Astrocyte of the spinal cord (primary cell): ENCODE data around the gene SLC22A14.

Experiments
- DNase-seq: peaks from one replicate; pipeline ENCODE4 v3.0.0; 2011; ENCODE audit warnings: low read depth, low spot score
- H3K4me3 ChIP-seq: 2 replicates; pipeline ENCODE4 v1.5.1; 2011; ENCODE audit warnings: low read depth, mild to moderate bottlenecking, low read length, moderate library complexity
- in situ Hi-C: cut with HindIII; loops from 2 replicates; pipeline ENCODE4 v1.10.0; 2017; ENCODE audit warnings: low sequenced_read_pairs
- TF ChIP-seq, protein P1 (sequence below): IDR thresholded peaks from 2 replicates; pipeline ENCODE4 v1.5.1; 2012; ENCODE audit warnings: low read depth, mild to moderate bottlenecking, low read length, inconsistent platforms

Gene SLC22A14

DNA sequence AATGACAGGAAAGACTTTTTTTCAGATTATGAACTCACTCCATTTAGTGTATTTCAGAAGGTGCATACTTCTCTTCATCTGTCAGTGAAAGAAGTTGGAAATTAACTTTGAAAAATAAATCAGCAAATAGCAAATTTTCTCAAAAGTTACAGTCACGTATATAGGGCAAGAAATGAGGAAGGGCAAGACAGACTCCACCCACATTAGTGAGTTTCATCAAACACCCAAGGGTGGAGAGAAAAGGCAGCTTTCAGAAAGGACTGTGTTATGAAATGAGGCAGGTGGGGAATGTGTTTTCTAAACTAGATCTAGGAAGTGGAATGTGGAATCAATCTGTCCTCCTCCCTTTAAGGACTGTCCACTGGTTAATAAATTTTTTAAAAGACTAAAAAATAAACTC is 13.6 kb upstream of the SLC22A14 start:
- in situ Hi-C loops = no loop called here
- H3K4me3 ChIP-seq = no peak overlapping the region
- no peak for DNase-seq
- TF ChIP-seq, protein P1, sequence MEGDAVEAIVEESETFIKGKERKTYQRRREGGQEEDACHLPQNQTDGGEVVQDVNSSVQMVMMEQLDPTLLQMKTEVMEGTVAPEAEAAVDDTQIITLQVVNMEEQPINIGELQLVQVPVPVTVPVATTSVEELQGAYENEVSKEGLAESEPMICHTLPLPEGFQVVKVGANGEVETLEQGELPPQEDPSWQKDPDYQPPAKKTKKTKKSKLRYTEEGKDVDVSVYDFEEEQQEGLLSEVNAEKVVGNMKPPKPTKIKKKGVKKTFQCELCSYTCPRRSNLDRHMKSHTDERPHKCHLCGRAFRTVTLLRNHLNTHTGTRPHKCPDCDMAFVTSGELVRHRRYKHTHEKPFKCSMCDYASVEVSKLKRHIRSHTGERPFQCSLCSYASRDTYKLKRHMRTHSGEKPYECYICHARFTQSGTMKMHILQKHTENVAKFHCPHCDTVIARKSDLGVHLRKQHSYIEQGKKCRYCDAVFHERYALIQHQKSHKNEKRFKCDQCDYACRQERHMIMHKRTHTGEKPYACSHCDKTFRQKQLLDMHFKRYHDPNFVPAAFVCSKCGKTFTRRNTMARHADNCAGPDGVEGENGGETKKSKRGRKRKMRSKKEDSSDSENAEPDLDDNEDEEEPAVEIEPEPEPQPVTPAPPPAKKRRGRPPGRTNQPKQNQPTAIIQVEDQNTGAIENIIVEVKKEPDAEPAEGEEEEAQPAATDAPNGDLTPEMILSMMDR = no peak

DNA sequence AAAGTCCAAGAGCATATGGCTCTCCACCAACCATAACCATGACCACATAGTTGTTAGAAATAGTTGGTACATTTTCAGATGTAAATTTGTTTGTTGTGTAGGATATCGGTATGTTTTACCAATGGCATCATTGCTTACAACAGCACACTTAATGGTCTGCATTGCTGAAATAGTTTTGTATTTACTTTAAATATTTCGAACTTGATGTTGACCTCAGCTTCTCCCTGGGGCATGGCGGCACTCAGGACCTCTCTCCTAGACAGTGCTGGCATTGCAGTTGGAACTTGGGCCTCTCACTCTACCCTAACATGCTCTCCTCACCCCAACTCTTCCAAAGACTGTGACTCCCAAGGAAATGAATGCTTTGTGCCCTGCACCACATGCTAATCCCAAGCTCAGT is 11.5 kb upstream of the SLC22A14 start:
- DNase-seq = no peak
- in situ Hi-C loops = no loop called here
- no peak overlapping the region for H3K4me3 ChIP-seq
- TF ChIP-seq, protein P1 = no peak

DNA sequence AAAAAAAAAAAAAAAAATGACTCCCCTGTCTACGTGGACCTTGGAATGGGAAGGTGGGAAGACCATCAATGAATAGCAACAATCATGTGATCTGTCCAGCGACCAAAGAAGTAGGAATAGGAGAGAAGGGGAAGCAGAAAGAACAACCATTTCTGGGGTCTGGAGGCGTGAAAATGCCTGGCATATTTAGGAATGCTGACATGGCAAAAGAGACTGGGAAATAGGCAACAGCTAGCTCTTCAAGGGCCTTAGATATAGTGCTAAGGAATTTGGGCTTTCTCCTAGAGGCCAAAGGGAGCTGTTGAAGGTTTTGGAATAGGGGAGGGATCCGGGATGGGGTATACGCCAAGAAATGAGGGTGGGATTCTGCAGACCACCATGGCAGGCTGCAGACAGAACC is 10.5 kb upstream of the SLC22A14 start:
- no peak for DNase-seq
- in situ Hi-C loops = no loop called here
- TF ChIP-seq, protein P1 = no peak
- H3K4me3 ChIP-seq = no peak overlapping the region

DNA sequence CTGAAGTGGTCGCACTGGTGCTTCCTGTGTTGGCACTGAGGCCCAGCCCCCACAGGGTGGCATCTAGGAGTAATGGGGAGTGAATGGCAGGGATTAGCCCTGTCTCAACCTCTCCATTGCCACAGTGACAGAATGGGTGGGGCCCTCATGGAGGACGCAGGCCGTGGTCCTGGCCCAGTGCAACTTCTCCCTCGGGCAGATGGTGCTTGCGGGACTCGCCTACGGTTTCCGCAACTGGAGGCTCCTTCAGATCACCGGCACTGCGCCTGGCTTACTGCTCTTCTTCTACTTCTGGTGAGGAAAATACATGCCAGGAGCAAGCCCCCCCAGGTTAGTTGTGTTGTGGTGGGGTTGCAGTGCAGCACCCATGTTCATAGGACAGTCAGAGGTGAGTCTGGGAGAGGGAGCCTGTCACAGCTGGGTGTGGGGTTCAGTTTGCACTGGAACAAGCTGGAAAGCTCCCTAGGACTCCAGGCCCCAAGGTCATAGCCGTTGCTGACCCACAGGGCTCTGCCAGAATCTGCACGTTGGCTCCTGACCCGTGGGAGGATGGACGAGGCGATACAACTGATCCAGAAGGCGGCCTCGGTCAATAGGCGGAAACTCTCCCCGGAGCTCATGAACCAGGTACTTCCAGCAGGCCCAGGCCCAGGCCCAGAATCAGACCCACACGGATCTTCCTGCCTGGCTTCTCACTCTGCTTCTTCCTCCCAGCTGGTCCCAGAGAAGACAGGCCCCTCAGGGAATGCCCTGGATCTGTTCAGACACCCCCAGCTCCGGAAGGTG is 7.0 kb upstream of the SLC22A14 start:
- in situ Hi-C loops = no loop called here
- no peak for DNase-seq
- TF ChIP-seq, protein P1 = no peak
- no peak overlapping the region for H3K4me3 ChIP-seq

DNA sequence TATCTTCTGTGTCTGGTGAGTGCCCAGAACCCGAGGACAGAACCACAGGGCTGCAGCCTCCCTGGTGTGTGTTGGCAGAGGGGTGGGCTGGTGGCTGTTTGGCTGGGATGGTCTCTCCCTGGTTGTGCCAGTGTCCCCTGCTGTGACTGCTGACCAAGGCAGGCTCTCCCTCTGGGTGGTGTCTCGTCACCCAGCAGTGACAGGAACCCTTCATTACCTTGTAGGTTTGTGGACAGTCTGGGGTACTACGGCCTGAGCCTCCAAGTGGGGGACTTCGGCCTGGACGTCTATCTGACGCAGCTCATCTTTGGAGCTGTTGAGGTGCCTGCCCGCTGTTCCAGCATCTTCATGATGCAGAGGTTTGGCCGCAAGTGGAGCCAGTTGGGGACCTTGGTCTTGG is 6.4 kb upstream of the SLC22A14 start:
- in situ Hi-C loops = no loop called here
- DNase-seq = no peak
- TF ChIP-seq, protein P1 = no peak
- H3K4me3 ChIP-seq = no peak overlapping the region

DNA sequence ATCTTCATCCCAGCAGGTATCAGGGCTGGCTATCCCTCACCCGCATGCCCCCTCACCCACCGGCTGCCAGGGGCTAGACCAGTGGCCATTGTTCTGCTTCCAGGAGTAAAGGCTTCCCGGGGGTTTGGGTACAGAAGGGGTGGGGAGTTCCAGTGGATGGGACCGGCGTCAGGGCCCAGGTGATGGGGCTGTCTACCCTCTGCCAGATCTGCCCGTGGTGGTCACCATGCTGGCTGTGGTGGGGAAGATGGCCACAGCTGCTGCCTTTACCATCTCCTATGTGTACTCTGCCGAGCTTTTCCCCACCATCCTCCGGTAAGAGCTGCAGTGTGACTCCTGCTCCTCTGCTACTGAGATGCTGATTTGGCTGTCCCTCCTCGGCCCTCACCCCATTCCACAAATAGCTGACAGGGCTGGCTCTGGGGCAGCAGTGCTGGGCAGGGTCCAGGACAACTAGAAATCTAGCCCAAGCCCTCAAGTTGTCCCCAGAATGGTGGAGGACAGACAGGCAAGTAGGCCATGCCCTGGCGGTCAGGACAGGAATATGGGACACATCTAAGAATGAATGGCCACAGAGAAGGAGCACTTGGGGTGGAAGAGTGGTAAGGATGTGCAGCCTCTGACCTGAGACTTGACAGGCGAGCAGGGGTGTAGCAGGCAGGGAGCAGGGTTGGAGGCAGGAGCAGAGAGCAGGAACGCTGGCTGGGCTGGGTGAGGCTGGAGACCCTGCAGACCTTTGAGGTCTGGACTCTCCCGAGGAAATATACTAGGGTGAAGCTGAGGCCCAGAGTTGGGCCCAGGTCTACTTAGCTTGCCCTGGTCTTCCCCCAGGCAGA is 5.8 kb upstream of the SLC22A14 start:
- no peak overlapping the region for H3K4me3 ChIP-seq
- DNase-seq = no peak
- TF ChIP-seq, protein P1 = no peak
- in situ Hi-C loops = no loop called here
